Measurements from ENCODE around the gene MACO1. TPM values are rescaled to one million over a fixed set of nuclear protein-coding genes. Genes with fewer than 3 reads are reported as not detected.
"Not testable (repeated sequence)": the region's sequence is repeated elsewhere in the genome, so short reads cannot be mapped to it uniquely, and the experiment has no call there.

MACO1 gene
- total and polyA plus RNA-seq, 2 of the 13 experiments (the other 11 are each of a cell fraction or from before 2014, with no cell fraction given): 9.7 to 17.0 TPM

DNA sequence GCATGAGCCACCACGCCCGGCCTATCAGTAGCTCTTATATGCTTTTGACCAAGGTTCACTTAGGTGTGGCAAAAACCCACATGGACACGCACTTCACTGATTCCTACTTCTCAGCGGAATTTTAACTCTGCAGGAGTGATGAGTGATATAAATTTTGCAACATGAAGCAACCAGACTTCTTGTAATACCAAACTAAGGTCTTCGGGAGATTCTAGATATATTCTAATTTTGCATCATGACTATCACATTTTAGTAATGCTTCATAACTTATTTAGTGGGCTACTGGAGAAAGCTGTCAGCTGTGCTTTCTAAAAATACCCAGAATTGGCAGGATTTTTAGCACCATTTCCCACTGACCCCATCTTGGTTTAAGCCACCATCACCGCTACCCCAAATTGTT is 37.9 kb upstream of the MACO1 start:
- ChIA-PET CTCF (ENCODE audit: low intra/inter-chr PET ratio, low total read pairs) (no interaction called here), POLR2A (no interaction called here)
- in situ Hi-C loops (cut with HindIII; ENCODE audit: extremely low pct_ligation_motif_present, low pct_unique_long_range_greater_than_20kb) (no loop called here), intact Hi-C loops (cut with micrococcal nuclease; ENCODE audit: unreplicated experiment) (no loop called here)
- WGBS (ENCODE audit: low lambda C conversion rate): 50% methylated on average over 6 of the region's 6 CpGs
- DNase-seq (ENCODE audit: low spot score): no peak
- ATAC-seq: no peak
- H3K79me2 ChIP-seq (ENCODE audit: insufficient read depth, low read length): no peaks in the 10 kb centered on the region
- H2AFZ ChIP-seq (ENCODE audit: low read length): no peak overlapping the region
- no peak overlapping the region for H3K4me2 ChIP-seq (ENCODE audit: low read depth, low read length)
- TF ChIP-seq ZNF619 (CRISPR knock-in tag; IDR thresholded peaks at IDR 0.05) (no peak), MXI1 (IDR thresholded peaks at IDR 0.05; ENCODE audit: borderline replicate concordance, low read depth, low read length) (no peak), ZFYVE20 (CRISPR knock-in tag; IDR thresholded peaks at IDR 0.05; ENCODE audit: borderline replicate concordance, low read depth) (no peak), ZKSCAN5 (CRISPR knock-in tag; IDR thresholded peaks at IDR 0.05) (no peak), ZNF143 (CRISPR knock-in tag; IDR thresholded peaks at IDR 0.05) (no peak), CHD2 (IDR thresholded peaks at IDR 0.05; ENCODE audit: low read depth, low read length) (no peak), ATAD3A (CRISPR knock-in tag; IDR thresholded peaks at IDR 0.05) (no peak), SAFB2 (CRISPR knock-in tag; IDR thresholded peaks at IDR 0.05; ENCODE audit: borderline replicate concordance, low read depth) (no peak), MEF2D (CRISPR knock-in tag; IDR thresholded peaks at IDR 0.05) (no peak), EED (CRISPR knock-in tag; IDR thresholded peaks at IDR 0.05) (no peak), ZNF121 (CRISPR knock-in tag; IDR thresholded peaks at IDR 0.05) (no peak)
- TF ChIP-seq, protein P1, sequence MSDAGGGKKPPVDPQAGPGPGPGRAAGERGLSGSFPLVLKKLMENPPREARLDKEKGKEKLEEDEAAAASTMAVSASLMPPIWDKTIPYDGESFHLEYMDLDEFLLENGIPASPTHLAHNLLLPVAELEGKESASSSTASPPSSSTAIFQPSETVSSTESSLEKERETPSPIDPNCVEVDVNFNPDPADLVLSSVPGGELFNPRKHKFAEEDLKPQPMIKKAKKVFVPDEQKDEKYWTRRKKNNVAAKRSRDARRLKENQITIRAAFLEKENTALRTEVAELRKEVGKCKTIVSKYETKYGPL (CRISPR knock-in tag; IDR thresholded peaks at IDR 0.05): no peak
- TF ChIP-seq, protein P2, sequence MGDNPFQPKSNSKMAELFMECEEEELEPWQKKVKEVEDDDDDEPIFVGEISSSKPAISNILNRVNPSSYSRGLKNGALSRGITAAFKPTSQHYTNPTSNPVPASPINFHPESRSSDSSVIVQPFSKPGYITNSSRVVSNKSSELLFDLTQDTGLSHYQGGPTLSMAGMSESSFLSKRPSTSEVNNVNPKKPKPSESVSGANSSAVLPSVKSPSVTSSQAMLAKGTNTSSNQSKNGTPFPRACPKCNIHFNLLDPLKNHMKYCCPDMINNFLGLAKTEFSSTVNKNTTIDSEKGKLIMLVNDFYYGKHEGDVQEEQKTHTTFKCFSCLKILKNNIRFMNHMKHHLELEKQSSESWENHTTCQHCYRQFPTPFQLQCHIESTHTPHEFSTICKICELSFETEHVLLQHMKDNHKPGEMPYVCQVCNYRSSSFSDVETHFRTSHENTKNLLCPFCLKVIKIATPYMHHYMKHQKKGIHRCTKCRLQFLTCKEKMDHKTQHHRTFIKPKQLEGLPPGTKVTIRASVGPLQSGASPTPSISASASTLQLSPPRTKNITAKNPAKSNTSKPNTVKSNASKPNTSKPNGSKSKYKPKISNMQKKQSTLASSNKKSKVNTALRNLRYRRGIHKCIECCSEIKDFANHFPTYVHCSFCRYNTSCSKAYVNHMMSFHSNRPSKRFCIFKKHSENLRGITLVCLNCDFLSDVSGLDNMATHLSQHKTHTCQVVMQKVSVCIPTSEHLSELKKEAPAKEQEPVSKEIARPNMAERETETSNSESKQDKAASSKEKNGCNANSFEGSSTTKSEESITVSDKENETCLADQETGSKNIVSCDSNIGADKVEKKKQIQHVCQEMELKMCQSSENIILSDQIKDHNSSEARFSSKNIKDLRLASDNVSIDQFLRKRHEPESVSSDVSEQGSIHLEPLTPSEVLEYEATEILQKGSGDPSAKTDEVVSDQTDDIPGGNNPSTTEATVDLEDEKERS (CRISPR knock-in tag; IDR thresholded peaks at IDR 0.05): no peak
- TF ChIP-seq, protein P3, sequence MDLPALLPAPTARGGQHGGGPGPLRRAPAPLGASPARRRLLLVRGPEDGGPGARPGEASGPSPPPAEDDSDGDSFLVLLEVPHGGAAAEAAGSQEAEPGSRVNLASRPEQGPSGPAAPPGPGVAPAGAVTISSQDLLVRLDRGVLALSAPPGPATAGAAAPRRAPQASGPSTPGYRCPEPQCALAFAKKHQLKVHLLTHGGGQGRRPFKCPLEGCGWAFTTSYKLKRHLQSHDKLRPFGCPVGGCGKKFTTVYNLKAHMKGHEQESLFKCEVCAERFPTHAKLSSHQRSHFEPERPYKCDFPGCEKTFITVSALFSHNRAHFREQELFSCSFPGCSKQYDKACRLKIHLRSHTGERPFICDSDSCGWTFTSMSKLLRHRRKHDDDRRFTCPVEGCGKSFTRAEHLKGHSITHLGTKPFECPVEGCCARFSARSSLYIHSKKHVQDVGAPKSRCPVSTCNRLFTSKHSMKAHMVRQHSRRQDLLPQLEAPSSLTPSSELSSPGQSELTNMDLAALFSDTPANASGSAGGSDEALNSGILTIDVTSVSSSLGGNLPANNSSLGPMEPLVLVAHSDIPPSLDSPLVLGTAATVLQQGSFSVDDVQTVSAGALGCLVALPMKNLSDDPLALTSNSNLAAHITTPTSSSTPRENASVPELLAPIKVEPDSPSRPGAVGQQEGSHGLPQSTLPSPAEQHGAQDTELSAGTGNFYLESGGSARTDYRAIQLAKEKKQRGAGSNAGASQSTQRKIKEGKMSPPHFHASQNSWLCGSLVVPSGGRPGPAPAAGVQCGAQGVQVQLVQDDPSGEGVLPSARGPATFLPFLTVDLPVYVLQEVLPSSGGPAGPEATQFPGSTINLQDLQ (CRISPR knock-in tag; IDR thresholded peaks at IDR 0.05): no peak
- H4K20me1 ChIP-seq (ENCODE audit: insufficient read depth, low read length): no peaks in the 10 kb centered on the region
- no peak overlapping the region for H3K9ac ChIP-seq (ENCODE audit: insufficient read depth, low read depth, low read length)
- H3K27me3 ChIP-seq (ENCODE audit: control insufficient read depth in 1 of 2, insufficient read depth in 2 of 2, low read length in 2 of 2): peaks cover 0 to 1% of the 10 kb centered on the region in 2 experiments; a peak in 1 of 5 replicates
- no peak overlapping the region for H3K4me3 ChIP-seq (replicated peaks in 1 of 3; ENCODE audit: insufficient read depth in 1 of 3, low read depth in 2 of 3, low read length in 3 of 3)
- no TSS peak for BruUV-seq (replicated peaks)
- H3K36me3 ChIP-seq (replicated peaks in 1 of 2; ENCODE audit: control insufficient read depth in 1 of 2, insufficient read depth in 2 of 2, low read length in 2 of 2): no peaks in the 10 kb centered on the region
- no peak for FAIRE-seq
- no peak overlapping the region for H3K27ac ChIP-seq (ENCODE audit: extremely low read length, insufficient read depth, low read length)
- no peaks in the 10 kb centered on the region for H3K4me1 ChIP-seq (ENCODE audit: insufficient read depth, low read length)
- H3K9me3 ChIP-seq (ENCODE audit: low read length): no peaks in the 10 kb centered on the region

DNA sequence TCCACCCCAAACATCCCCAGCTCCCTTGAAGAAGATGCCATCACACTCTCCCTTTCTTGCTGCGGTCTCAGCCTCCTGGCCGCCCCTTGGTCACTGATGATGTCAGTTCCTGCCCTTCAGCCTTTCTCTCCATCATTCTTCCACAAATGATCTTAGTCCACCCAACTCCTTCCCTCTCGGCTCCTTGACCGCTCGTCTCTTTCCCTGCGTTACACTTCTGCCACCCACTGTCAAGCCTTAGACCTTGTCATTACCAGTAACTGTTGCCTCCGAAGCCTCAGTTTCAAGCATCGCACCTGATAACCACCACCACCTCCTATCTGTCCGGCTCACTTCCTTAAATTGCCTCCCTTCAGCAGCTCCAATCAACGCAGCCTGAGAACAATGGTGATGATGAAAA is 33.1 kb upstream of the MACO1 start:
- H4K20me1 ChIP-seq (ENCODE audit: insufficient read depth, low read length); FAIRE-seq; DNase-seq (ENCODE audit: low spot score); H3K27ac ChIP-seq (ENCODE audit: extremely low read length, insufficient read depth, low read length); H2AFZ ChIP-seq (ENCODE audit: low read length); H3K36me3 ChIP-seq (replicated peaks in 1 of 2; ENCODE audit: control insufficient read depth in 1 of 2, insufficient read depth in 2 of 2, low read length in 2 of 2); intact Hi-C loops (cut with micrococcal nuclease; ENCODE audit: unreplicated experiment); H3K27me3 ChIP-seq (ENCODE audit: control insufficient read depth in 1 of 2, insufficient read depth in 2 of 2, low read length in 2 of 2); BruUV-seq (replicated peaks); POLR2A ChIA-PET; H3K79me2 ChIP-seq (ENCODE audit: insufficient read depth, low read length); H3K4me3 ChIP-seq (replicated peaks in 1 of 3; ENCODE audit: insufficient read depth in 1 of 3, low read depth in 2 of 3, low read length in 3 of 3); ATAC-seq; H3K4me1 ChIP-seq (ENCODE audit: insufficient read depth, low read length); in situ Hi-C loops (cut with HindIII; ENCODE audit: extremely low pct_ligation_motif_present, low pct_unique_long_range_greater_than_20kb); H3K9ac ChIP-seq (ENCODE audit: insufficient read depth, low read depth, low read length); H3K9me3 ChIP-seq (ENCODE audit: low read length); H3K4me2 ChIP-seq (ENCODE audit: low read depth, low read length); CTCF ChIA-PET (ENCODE audit: low intra/inter-chr PET ratio, low total read pairs): not testable (repeated sequence)
- WGBS (ENCODE audit: low lambda C conversion rate): 42% methylated on average over 5 of the region's 10 CpGs

Data from HepG2 (cell line).